H1 (cell line): Measurements from ENCODE around the gene HDAC9. TPM values are rescaled to one million over a fixed set of nuclear protein-coding genes. Genes with fewer than 3 reads are reported as not detected.

Source experiments
- POU5F1 ChIP-seq: IDR thresholded peaks from 2 replicates; pipeline ENCODE4 v1.6.1; 2011; ENCODE audit warnings: low read depth, mild to moderate bottlenecking, low read length, moderate library complexity
- USF2 ChIP-seq: IDR thresholded peaks from 2 replicates; pipeline ENCODE4 v1.6.1; 2011; ENCODE audit warnings: low read length, improper control_type of control experiment
- polyA plus RNA-seq, 7 experiments: library from polyadenylated mRNA; depleted of rRNA in 3 of 7; stranded (reverse) in 5 of 7; unstranded in 2 of 7; fragments of >200 nt in 5 of 7; fragments of 200-250 nt in 2 of 7; gene quantifications; 1 replicate in 5 of 7; 2 replicates in 1 of 7; 4 replicates in 1 of 7; pipeline versions ENCODE4 v1.2.1 to v1.2.3, GENCODE V29; 2011 to 2013; ENCODE audit warnings: missing spikeins in 2 of 7, mixed read lengths in 2 of 7
- total RNA-seq: library from RNA; stranded (reverse); fragmentation: NEBNext Ultra II Directional; extraction: Animal tissue kit (Norgen Biotek cat#: 25700); gene quantifications from 2 replicates; pipeline ENCODE4 v1.2.1, GENCODE V29; 2021

HDAC9 gene
- total and polyA plus RNA-seq, 2 of the 8 experiments (the other 6 are each of a cell fraction or from before 2014, with no cell fraction given), result 9.5 to 13.1 TPM

- peak; percentile 80; the same call in 1 of the 2 replicates for TF ChIP-seq POU5F1
- no peak for TF ChIP-seq USF2
Measured at GRCh38 chr7:18940593-18941134, 445.1 kb downstream of the HDAC9 start (continued).
